Dedifferentiated amniotic fluid mesenchymal stem cell (primary cell): ENCODE data around the gene MTR.

Experiments used
- DNase-seq: peaks from one replicate; pipeline ENCODE4 v3.0.0-alpha.2; 2016; ENCODE audit errors: extremely low spot score

MTR gene

GRCh38 chr1:236952246-236953003 lies 157.3 kb downstream of the MTR start:
- DNase-seq: no peak

GRCh38 chr1:236953151-236953700 lies 158.1 kb downstream of the MTR start:
- DNase-seq: no peak
